Stimulated activated CD8-positive, alpha-beta memory T cell treated with anti-CD3 and anti-CD28 coated beads, Interleukin-7, amount 100 ng/mL, for 48 hours (primary cell): Measurements from ENCODE around the gene MEP1A.
"Not testable (repeated sequence)": the region's sequence is repeated elsewhere in the genome, so short reads cannot be mapped to it uniquely, and the experiment has no call there.

ENCODE experiments used
- DNase-seq, 2 donors: peaks; one replicate each; pipeline ENCODE4 v3.0.0-alpha.2; 2020; ENCODE audit warnings: low read depth in 1 of 2; ENCODE audit errors: extremely low read depth in 1 of 2

MEP1A gene

GRCh38 chr6:46793138-46793537 lies at the start of gene MEP1A:
Gene MEP1A (plus strand): TSS chr6:46793389. CDS start chr6:46793399, 10 bp downstream.
- no peak for DNase-seq

DNA sequence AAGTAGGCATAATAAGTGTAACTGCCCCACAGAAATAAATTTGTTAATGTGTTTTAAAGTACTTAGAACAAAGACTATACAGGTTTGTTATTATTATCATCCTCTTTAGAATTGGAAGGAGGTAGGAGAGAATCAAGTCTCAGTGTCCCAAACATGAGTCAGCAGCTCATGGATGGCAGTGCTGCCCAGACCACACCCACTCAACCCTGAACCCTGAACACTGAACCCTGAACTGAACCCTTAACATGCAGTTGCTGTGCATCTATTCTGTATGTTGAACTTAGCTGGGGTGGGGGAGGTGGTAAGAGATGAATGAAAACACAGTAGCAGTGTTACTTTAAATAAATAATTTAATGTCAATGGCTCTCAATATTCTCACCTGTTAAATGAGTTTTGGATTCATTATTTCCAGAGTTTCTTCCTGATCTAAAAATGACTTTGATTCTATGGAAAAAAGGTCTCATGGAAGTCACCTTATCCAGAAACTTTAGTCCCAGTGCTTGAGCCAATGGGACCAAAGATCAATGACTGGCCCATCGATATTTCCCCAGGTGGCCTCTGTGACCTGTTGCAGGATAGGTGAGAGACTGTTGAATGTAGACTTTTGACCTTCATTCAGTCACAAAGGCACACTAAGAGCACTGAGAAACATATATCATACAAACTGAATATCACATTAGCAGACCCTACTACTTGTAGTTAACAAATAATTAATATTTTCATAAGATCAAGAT lies 49.6 kb upstream of the MEP1A start:
- no peak for DNase-seq

DNA sequence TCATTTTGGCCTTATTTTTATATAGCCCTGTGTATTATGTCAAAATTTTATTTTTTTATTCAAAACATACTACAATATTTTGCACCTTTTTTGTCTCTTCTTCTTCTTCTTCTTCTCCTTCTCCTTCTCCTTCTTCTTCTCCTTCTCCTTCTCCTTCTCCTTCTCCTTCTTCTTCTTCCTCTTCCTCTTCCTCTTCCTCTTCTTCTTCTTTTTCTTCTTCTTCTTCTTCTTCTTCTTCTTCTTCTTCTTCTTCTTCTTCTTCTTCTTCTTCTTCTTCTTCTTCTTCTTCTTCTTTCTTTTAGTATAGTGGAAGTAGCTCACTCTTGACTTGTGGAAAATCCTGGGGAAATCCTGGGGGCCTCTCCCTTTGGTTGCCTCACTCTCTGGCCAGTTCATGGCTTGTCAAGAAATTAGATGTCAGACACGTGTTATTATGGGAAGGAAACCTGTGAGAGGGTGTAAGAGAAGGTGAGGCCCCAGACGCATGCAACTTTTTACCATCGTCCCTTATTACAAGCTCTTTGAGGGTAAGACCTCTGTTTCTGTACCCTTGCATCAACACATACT lies 48.9 kb upstream of the MEP1A start:
- DNase-seq, result not testable (repeated sequence)

DNA sequence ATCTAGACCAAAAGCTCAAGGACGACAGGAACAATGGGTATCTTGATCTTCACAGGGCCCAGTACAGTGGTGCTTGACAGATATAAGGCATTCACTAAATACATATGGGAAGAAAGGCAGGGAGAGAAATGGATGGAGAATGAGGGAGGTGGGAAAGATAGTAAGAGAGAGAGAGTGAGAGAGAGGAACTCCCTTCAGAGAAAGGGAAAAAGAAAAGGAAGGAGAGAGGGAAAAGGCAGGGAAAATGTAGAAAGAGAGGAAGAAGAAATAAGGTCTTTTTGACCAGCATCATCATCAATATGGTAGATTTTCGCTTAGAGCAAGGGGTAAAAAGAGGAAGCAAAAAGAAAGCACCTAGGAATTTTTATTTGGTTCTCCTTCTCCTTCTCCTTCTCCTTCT lies 47.2 kb upstream of the MEP1A start:
- DNase-seq, result no peak

- DNase-seq, result no peak
Measured at GRCh38 chr6:46746696-46747095, 46.5 kb upstream of the MEP1A start, which contains the start of gene ANKRD66. Gene ANKRD66 (plus strand): TSS chr6:46746933. CDS start chr6:46751949, 5,016 bp downstream.

DNA sequence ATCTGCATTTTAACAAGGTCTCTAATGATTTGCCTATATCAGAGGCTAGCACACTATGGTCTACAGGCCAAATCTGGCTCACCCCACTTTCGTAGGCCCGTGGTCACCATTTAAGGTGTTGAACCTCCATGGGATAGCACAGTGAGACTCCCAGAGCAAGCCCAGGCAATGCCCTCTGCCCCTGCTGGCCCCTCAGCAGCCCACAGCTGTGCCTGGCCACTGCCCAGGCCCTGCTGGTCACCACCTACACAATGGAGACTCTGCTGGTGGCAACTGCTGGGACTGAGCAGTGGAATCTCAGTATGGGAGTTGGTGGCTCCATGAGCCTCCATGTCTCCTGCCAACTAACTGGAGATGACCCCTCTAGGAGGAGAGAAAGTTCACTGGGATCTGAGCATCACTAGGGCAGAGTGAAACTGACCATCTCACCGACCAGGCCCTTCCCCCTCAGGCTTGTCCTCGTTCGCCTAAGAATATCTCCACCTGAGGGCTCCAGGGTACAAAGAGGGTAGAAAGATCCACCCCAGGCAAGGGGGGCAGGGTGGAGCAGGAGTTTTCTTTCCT lies 44.2 kb upstream of the MEP1A start:
- DNase-seq, result no peak

- no peak for DNase-seq
Measured at GRCh38 chr6:46749731-46750130, 43.5 kb upstream of the MEP1A start.

DNA sequence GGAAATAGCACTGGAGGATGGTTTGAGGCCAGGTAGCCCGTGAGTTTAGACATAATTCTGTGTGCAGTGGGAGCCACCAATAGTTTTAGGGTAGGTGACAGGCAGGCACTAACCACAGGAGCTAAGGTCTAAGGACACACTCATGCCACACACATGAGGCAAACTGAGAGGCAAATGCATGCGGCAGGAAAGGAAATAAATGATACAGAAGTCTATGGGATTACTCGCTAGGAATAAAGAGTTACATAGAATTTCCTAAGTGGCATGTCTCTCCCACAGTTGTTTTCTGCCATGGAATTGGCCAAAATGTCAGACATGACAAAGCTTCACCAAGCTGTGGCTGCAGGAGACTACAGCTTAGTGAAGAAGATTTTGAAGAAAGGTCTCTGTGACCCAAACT lies 41.5 kb upstream of the MEP1A start:
- no peak for DNase-seq

DNA sequence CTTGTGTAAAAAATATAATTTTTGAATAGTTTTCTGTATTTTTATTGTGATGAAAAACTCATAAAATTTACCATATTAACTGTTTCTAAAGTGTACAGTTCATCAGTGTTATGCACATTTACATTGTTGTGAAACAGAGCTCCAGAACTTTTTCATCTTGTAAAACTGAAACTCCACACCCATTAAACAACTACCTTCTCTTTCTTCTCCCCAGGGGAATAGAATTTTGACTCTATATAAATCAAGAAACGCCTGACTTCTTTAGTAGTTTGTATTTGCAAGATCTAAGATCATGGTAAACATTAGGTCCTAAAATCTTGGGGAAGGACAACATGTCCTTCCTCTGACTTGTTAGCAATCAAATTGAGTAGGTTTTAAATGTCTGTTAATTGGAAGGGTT lies 37.3 kb upstream of the MEP1A start:
- no peak for DNase-seq

- DNase-seq, result no peak
Measured at GRCh38 chr6:46756469-46757213, 36.5 kb upstream of the MEP1A start.

- DNase-seq, result no peak
Measured at GRCh38 chr6:46757214-46757596, 36.0 kb upstream of the MEP1A start.

DNA sequence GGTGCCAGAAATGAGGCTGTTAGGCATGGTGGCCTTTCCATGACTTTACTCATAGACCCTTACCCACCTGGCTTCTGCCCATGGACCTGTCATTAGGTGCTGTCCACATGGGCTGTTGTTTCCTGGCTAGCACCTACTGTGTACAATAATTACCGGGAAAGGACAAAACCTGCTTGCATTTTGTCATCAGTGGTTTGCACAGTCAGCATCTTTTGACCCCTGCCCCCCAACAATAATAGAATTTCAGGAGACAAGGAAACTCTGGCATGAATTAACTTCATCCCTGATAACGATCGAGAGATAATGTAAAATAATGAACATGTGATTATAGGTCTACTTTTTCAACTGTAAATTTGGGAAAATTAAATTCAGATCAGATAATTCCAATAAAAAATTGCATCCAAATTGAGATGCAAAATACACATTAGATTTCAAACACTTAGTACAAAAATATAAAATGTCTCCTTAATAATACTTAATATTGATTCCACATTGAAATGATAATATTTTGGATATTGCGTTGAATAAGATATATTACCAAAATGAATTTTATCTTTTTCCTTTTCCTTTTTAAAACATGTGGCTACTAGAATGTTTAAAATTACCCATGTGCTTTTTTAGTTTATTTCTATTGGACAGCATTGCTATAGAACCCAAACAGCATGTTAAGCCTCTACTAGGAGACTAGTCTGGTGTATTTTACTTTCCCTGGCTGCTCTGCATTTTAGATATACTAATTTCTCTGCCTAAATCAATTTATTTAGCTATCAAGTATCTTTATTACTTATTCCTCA lies 34.0 kb upstream of the MEP1A start:
- no peak for DNase-seq

DNA sequence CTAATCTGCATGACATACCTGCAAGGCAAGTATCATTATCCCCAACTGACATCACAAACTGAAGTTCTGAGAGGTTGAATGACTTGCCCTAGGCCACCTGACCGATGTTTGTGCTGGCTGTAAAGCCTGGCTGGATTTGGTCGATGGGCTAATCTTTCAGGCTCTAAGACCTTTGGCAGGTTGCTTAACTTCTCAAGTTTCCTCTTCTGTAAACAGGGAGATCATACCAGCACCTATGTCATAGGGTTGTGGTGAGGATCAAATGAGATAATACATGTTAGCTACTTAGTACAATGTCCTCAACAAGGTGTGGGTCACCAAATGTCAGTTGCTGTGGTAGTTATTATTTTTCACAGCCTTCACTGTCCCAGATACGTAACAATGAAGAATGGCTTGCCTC lies 32.3 kb upstream of the MEP1A start:
- DNase-seq, result no peak

DNA sequence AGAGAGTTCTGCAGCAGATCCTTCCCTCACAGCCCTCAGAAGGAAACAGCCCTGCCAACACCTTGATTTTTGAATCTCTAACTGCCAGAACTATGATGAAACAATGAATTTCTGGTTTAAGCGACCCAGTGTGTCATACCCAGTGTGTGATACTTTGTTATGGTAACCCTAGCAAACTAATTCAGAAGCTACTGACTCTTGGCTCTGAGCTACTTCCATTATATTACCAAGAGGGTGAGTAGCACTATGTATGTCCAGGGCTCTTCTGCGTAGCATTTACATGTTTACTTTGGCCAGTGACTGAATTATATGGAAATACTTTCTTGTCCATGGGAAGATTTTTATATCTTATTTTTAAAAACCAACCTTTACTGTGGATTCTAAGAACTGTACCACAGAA lies 29.7 kb upstream of the MEP1A start:
- DNase-seq, result no peak

GRCh38 chr6:46764280-46764679 lies 28.9 kb upstream of the MEP1A start:
- not testable (repeated sequence) for DNase-seq

DNA sequence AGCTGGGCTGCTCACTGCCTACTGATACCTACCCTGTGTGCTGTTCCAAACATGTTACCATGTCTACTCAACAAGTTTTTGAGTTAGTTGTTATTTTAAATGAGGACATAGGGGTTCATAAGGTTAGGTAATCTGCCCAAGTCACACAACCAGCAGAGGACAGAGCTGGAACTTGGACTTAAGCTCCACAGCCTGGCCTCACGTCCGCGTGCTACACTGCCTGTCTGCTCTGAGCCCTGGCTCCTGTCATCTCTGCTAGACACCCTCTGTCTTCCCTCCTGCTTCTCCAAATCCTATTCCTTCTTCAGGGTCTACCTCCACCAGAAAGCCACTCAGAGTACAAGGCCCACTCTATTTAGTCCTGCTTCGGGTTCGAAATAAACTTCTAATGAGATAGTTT lies 28.2 kb upstream of the MEP1A start:
- DNase-seq, result no peak

DNA sequence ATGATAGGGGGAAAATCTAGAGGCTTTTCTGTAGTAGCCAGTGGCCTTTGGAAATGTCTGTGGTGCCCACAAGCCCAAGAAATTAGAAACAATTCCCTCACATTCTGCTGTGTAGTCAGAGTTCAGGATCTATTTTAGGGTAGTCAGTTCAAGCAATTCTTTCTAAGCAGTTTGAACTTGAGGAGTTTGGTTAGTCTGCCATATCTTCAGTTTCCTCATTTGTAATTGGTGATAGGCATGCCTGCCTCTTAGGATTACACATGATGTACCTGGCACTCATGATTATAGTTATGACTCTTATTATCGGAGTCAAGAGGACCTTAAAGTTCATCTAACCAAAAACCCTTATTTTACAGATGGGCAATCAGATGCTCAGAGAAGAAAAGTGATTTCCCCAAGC lies 21.2 kb upstream of the MEP1A start:
- no peak for DNase-seq

DNA sequence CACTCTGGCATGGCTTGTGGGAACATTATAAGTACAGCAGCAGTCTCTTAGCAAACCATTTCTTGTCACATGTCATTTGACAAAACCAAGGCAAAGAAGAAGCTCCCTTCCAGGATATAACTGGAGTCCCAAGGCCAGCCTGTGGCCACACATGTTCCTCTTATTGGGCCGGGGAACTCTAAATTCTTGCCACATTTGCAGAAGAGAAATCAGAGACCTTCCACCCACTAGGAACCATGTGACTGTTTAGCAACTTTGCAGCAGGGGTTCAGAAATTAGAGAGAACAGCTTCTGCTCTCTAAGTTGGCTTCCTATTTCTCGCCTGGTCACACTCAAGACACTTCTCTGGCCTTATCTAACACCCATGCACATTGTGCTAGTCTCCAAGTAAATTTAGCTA lies 20.4 kb upstream of the MEP1A start:
- no peak for DNase-seq

DNA sequence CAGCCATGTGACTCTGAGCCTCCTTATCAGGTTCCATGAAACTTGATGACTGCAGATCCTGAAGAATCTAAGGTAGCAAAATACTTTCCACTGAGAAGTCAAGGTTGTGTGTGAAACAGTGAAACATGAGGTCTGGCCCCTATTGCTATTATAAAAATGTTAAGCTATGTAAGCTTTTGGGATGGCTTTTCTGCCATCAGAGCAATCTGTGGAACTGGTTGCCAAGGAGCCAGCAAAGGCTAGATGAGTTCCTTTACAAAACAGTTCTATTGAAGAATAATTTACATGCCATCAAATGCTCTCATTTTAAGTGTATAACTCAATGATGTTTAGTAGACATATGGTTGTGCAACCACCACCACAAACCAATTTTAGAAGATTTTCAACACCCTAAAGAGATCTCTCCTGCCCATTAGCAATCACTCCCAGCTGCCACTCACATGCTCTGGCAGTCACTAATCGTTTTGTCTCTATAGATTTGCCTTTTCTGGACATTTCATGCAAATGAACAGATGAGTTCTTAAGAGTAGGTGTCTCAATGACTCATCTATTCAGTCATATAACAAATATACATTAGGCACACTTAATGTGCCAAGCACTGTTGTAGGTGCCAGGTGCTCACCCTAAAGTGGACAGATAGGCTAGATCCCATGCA lies 19.9 kb upstream of the MEP1A start:
- DNase-seq, result no peak

GRCh38 chr6:46774736-46775135 lies 18.5 kb upstream of the MEP1A start:
- DNase-seq, result not testable (repeated sequence)
